Muscle layer of colon (tissue), 2 donors: Measurements from ENCODE around the gene CHRD.

Experiments used
- H3K27ac ChIP-seq: one replicate; pipeline ENCODE4 v1.7.0; 2013; ENCODE audit warnings: low read depth, mild to moderate bottlenecking, low read length, moderate library complexity
- H3K27me3 ChIP-seq, 2 donors: one replicate each; pipeline ENCODE4 v1.7.0; 2013; ENCODE audit warnings: low read length in 2 of 2, mild to moderate bottlenecking in 2 of 2; ENCODE audit not compliant: insufficient read depth in 2 of 2, control insufficient read depth in 1 of 2
- H3K36me3 ChIP-seq: one replicate; pipeline ENCODE4 v1.7.0; 2013; ENCODE audit warnings: mild to moderate bottlenecking, low read length; ENCODE audit not compliant: insufficient read depth
- H3K4me1 ChIP-seq: one replicate; pipeline ENCODE4 v1.7.0; 2013; ENCODE audit warnings: mild to moderate bottlenecking, low read length; ENCODE audit not compliant: insufficient read depth
- H3K4me3 ChIP-seq, 2 donors: one replicate each; pipeline ENCODE4 v1.7.0; 2013; ENCODE audit warnings: low read length in 2 of 2, low read depth in 1 of 2, mild to moderate bottlenecking in 1 of 2, moderate library complexity in 1 of 2
- H3K9ac ChIP-seq: one replicate; pipeline ENCODE4 v1.7.0; 2013; ENCODE audit warnings: low read length
- H3K9me3 ChIP-seq: one replicate; pipeline ENCODE4 v1.7.0; 2013; ENCODE audit warnings: mild to moderate bottlenecking, low read length
- donor health status: abdominal sarcoma.
- donor health status: Adenocarcinoma of cecum.

The CHRD gene

GRCh38 chr3:184379358-184380184 lies at the start of gene CHRD:
Gene CHRD (plus strand): TSS chr3:184380054. CDS start chr3:184380319, 265 bp downstream.
- H3K9ac ChIP-seq, result no peak within 1 kb of the TSS
- no peaks in the 10 kb centered on the region for H3K36me3 ChIP-seq

DNA sequence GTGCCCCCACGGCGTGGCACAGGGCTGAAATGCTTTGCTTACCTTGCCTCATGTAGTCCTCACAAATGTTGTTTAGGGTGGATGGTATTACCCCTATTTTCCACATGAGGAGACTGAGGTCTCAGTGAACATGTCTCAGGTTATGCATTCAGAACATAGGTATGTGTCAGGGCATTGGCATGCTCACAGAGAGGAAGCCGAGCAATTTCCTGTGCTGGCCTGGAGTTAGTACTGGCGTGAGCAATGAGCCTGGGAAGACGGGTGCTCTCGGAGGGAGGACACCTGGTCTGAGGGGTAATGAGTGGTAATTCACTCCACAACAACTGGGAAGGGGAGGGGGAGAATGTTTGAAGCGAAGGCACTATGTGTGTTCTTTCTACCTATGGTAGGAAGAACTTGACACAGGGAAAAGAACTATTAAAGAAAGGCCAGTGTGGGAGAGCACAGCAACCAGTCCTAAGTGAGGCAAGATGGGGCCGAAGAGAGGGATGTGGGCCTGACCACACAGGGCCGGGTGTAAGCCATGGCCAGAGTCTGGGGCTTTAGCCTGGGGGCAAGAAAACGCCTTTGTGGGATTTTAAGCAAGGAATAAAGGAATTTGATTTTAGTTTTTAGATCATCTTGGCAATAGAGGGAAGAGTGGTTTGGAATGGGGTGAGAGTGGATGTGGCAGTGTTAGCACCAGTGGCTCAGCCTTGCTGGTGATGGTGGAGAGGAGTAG lies 47.3 kb upstream of the CHRD start:
- Histone ChIP-seq H3K4me1 (peaks cover 13% of the 10 kb centered on the region), H3K9ac (no peak overlapping the region), H3K4me3 (no peak overlapping the region), H3K27ac (no peak overlapping the region), H3K9me3 (no peaks in the 10 kb centered on the region), H3K36me3 (peaks cover 75% of the 10 kb centered on the region), H3K27me3 (no peaks in the 10 kb centered on the region)

More at GRCh38 chr3:184379358-184380184, at the start of gene CHRD:
- Histone ChIP-seq H3K27me3 (peaks cover 12 to 33% of the 10 kb centered on the region in 2 donors), H3K4me1 (peaks cover 17% of the 10 kb centered on the region), H3K4me3 (peak within 1 kb of the TSS; percentile 41 to 50), H3K27ac (peak within 1 kb of the TSS; percentile 35), H3K9me3 (no peaks in the 10 kb centered on the region)

GRCh38 chr3:184333190-184333589 lies 46.7 kb upstream of the CHRD start:
- Histone ChIP-seq H3K4me1 (peaks cover 19% of the 10 kb centered on the region), H3K4me3 (no peak overlapping the region), H3K27ac (no peak overlapping the region), H3K9me3 (no peaks in the 10 kb centered on the region), H3K36me3 (peaks cover 69% of the 10 kb centered on the region), H3K9ac (no peak overlapping the region), H3K27me3 (no peaks in the 10 kb centered on the region)

- peaks cover 22% of the 10 kb centered on the region for H3K4me1 ChIP-seq
- H3K9me3 ChIP-seq, result no peaks in the 10 kb centered on the region
- no peaks in the 10 kb centered on the region for H3K27me3 ChIP-seq
- H3K27ac ChIP-seq, result no peak overlapping the region
- no peak overlapping the region for H3K4me3 ChIP-seq
- no peak overlapping the region for H3K9ac ChIP-seq
- peaks cover 64% of the 10 kb centered on the region for H3K36me3 ChIP-seq
Observed at GRCh38 chr3:184333700-184334099, 46.2 kb upstream of the CHRD start.

- Histone ChIP-seq H3K27ac (peak overlapping the region; percentile 86), H3K9me3 (no peaks in the 10 kb centered on the region), H3K4me1 (peaks cover 32% of the 10 kb centered on the region), H3K4me3 (no peak overlapping the region), H3K36me3 (peaks cover 55% of the 10 kb centered on the region), H3K27me3 (no peaks in the 10 kb centered on the region), H3K9ac (no peak overlapping the region)
Observed at GRCh38 chr3:184334470-184335158, 45.2 kb upstream of the CHRD start.

GRCh38 chr3:184335291-184335660 lies 44.6 kb upstream of the CHRD start:
- Histone ChIP-seq H3K27ac (peak overlapping the region; percentile 86), H3K36me3 (peaks cover 48% of the 10 kb centered on the region), H3K27me3 (no peaks in the 10 kb centered on the region), H3K9me3 (no peaks in the 10 kb centered on the region), H3K4me1 (peaks cover 34% of the 10 kb centered on the region), H3K9ac (peak overlapping the region; percentile 27), H3K4me3 (peak overlapping the region in 1 of 2 donors; percentile 87)

GRCh38 chr3:184335661-184336546 lies 44.0 kb upstream of the CHRD start:
- peak overlapping the region; percentile 82 to 87 for H3K4me3 ChIP-seq

DNA sequence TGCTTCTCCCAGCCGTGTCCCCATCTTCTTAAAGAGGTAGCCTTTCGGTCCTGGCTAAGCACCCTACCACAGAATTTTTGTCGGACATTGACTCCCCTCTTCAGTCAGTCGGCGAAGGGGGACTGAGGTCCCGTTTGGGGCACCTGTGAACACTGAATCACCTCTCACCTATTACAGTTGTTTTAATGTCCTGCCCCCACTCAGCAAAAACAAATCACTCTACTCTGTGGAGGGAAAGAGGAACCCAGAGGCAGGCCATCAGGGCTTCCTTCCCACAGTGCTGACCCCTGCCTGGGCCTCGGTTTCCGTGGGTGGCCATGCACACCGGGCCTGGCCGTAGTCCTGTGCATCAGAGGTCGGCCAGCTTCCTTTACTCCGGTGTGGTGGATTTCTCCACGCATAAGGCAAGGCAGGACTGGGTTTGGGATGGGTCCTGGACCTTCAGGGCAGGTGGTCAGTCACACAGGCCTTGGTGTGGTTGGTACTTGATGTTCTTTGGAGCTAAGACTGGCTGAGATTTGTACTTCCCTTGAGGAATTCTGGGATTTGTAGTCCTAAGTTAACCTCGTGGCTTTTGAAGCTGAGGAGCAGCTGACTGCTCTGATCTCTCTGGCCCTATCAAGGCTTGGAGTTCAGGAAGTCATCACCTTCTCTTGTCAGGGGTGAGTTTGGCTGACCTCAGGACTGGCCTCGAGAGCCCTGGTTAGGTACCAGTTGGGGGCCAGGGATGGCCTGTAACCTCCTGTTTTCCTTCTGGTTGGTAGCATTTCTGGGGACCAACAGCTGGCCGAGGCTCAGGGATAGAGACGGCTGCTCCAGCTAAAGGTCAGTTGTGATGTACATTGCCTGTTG lies 43.1 kb upstream of the CHRD start:
- Histone ChIP-seq H3K4me3 (peak overlapping the region; percentile 82 to 87), H3K27me3 (no peaks in the 10 kb centered on the region), H3K27ac (peak overlapping the region; percentile 86), H3K9ac (peak overlapping the region; percentile 98), H3K4me1 (peaks cover 34% of the 10 kb centered on the region), H3K36me3 (peaks cover 44% of the 10 kb centered on the region), H3K9me3 (no peaks in the 10 kb centered on the region)

More at GRCh38 chr3:184335661-184336546, 44.0 kb upstream of the CHRD start:
- no peaks in the 10 kb centered on the region for H3K27me3 ChIP-seq
- peak overlapping the region; percentile 86 for H3K27ac ChIP-seq
- H3K36me3 ChIP-seq, result peaks cover 44% of the 10 kb centered on the region
- peak overlapping the region; percentile 98 for H3K9ac ChIP-seq
- H3K4me1 ChIP-seq, result peaks cover 34% of the 10 kb centered on the region
- no peaks in the 10 kb centered on the region for H3K9me3 ChIP-seq

DNA sequence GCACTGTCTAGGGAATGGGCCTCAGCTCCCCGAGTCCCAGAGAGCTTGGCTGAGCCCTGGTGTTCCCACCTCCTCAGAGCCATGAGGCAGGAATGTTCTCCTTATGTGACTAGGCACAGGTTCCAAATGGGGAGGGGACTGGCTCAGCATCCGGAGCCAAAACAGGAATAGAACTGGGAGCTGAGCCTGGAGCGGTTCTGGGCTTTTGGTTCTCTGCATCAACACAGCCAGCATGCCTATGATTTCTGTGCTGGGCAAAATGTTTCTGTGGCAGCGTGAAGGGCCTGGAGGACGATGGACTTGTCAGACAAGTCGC lies 42.5 kb upstream of the CHRD start, which contains the start of gene FAM131A:
FAM131A (plus strand) TSS at position 202 of the 316 bp plus-strand sequence; CDS start at position 233, 31 bp downstream.
- no peaks in the 10 kb centered on the region for H3K27me3 ChIP-seq
- peaks cover 34% of the 10 kb centered on the region for H3K4me1 ChIP-seq
- H3K9me3 ChIP-seq, result no peaks in the 10 kb centered on the region
- H3K4me3 ChIP-seq, result peak within 1 kb of the TSS; percentile 82 to 87
- H3K27ac ChIP-seq, result peak within 1 kb of the TSS; percentile 86
- peaks cover 43% of the 10 kb centered on the region for H3K36me3 ChIP-seq
- peak within 1 kb of the TSS; percentile 98 for H3K9ac ChIP-seq

GRCh38 chr3:184337981-184338380 lies 41.9 kb upstream of the CHRD start:
- H3K4me1 ChIP-seq, result peaks cover 34% of the 10 kb centered on the region
- peak overlapping the region in 1 of 2 donors; percentile 87 for H3K4me3 ChIP-seq
- H3K9ac ChIP-seq, result peak overlapping the region; percentile 98

More at GRCh38 chr3:184337981-184338380, 41.9 kb upstream of the CHRD start:
- peaks cover 43% of the 10 kb centered on the region for H3K36me3 ChIP-seq
- H3K27ac ChIP-seq, result peak overlapping the region; percentile 86
- H3K27me3 ChIP-seq, result no peaks in the 10 kb centered on the region
- no peaks in the 10 kb centered on the region for H3K9me3 ChIP-seq
